Mesodermal cell (in vitro differentiated cells): ENCODE results near the gene IL10. TPM values are rescaled to one million over a fixed set of nuclear protein-coding genes. Genes with fewer than 3 reads are reported as not detected.

Experiments
- H3K27ac ChIP-seq: 2 replicates; pipeline ENCODE4 v1.7.0; 2013; ENCODE audit warnings: mild to moderate bottlenecking, low read depth, low read length, moderate library complexity; ENCODE audit not compliant: severe bottlenecking
- H3K36me3 ChIP-seq: 2 replicates; pipeline ENCODE4 v1.7.1; 2013; ENCODE audit warnings: mild to moderate bottlenecking, low read length, moderate library complexity; ENCODE audit not compliant: control insufficient read depth, insufficient read depth
- H3K4me1 ChIP-seq: one replicate; pipeline ENCODE4 v1.7.1; 2013; ENCODE audit warnings: mild to moderate bottlenecking, low read length; ENCODE audit not compliant: insufficient read depth, control insufficient read depth, poor library complexity, severe bottlenecking
- H3K4me3 ChIP-seq: 2 replicates; pipeline ENCODE4 v1.7.0; 2013; ENCODE audit warnings: low read length, control low read depth, mild to moderate bottlenecking; ENCODE audit not compliant: insufficient read depth, poor library complexity, severe bottlenecking; ENCODE audit errors: extremely low read depth
- H3K9me3 ChIP-seq: 2 replicates; pipeline ENCODE4 v1.7.1; 2013; ENCODE audit warnings: mild to moderate bottlenecking, low read length, moderate library complexity; ENCODE audit not compliant: control insufficient read depth
- WGBS, 2 experiments: methylation state at CpG; one replicate each; pipeline ENCODE4 v1.1.5; 2013; ENCODE audit warnings: missing lambda C conversion rate in 2 of 2; ENCODE audit not compliant: insufficient coverage in 2 of 2; 5-methylcytosine and 5-hydroxymethylcytosine counted together
- polyA plus RNA-seq, 2 experiments: library from polyadenylated mRNA; stranded (reverse); fragments of 50-300 nt; gene quantifications; one replicate each; pipeline ENCODE4 v1.2.3, GENCODE V29; 2013

The IL10 gene
- 0.22 TPM for polyA plus RNA-seq (2013, experiment 1 of 2)
- not detected for polyA plus RNA-seq (2013, experiment 2 of 2)

DNA sequence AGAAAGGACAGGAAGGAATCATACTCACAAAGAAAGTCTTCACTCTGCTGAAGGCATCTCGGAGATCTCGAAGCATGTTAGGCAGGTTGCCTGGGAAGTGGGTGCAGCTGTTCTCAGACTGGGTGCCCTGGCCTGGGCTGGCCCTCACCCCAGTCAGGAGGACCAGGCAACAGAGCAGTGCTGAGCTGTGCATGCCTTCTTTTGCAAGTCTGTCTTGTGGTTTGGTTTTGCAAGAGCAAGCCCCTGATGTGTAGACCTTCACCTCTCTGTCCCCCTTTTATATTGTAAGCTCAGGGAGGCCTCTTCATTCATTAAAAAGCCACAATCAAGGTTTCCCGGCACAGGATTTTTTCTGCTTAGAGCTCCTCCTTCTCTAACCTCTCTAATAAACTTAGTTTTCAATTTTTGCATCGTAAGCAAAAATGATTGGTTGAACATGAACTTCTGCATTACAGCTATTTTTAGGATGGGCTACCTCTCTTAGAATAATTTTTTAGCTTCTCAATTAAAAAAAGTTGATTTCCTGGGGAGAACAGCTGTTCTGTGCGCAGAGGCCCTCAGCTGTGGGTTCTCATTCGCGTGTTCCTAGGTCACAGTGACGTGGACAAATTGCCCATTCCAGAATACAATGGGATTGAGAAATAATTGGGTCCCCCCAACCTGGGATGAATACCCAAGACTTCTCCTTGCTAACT is at the start of gene IL10:
IL10 (minus strand) TSS at position 252 of the 695 bp plus-strand sequence; CDS start at position 193, 59 bp downstream.
- no peaks in the 10 kb centered on the region for H3K36me3 ChIP-seq
- 95 to 98% methylated on average over 6 to 7 of the region's 8 CpGs for WGBS, 2 experiments
- H3K4me3 ChIP-seq, result no peak within 1 kb of the TSS
- H3K27ac ChIP-seq, result no peak within 1 kb of the TSS
- H3K9me3 ChIP-seq, result no peaks in the 10 kb centered on the region
- peaks cover 24% of the 10 kb centered on the region for H3K4me1 ChIP-seq

DNA sequence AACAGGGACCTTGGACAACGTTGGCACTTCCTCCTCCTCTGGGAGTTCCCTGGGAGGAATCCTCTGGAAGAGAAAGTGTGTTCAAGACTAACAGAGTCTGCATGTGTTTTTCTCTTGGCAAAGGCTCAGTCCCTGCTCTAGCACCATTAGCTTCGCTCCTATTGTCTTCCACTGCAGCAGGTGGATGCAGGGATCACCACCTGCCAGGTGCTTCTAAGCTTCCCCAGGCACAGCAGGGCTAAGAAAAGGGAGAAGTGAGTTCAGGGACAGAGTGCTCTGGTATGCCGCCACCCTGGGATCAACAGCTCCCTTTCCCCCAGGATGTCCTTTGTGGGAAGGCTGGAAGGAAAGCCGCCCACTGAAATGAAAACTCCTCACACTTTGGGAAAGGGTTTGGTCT is 49.2 kb upstream of the IL10 start:
- no peak overlapping the region for H3K4me3 ChIP-seq
- H3K4me1 ChIP-seq, result peaks cover 12% of the 10 kb centered on the region
- no peaks in the 10 kb centered on the region for H3K36me3 ChIP-seq
- no peak overlapping the region for H3K27ac ChIP-seq
- WGBS, 2 experiments, result 61 to 69% methylated on average over 3 to 4 of the region's 4 CpGs
- no peaks in the 10 kb centered on the region for H3K9me3 ChIP-seq

DNA sequence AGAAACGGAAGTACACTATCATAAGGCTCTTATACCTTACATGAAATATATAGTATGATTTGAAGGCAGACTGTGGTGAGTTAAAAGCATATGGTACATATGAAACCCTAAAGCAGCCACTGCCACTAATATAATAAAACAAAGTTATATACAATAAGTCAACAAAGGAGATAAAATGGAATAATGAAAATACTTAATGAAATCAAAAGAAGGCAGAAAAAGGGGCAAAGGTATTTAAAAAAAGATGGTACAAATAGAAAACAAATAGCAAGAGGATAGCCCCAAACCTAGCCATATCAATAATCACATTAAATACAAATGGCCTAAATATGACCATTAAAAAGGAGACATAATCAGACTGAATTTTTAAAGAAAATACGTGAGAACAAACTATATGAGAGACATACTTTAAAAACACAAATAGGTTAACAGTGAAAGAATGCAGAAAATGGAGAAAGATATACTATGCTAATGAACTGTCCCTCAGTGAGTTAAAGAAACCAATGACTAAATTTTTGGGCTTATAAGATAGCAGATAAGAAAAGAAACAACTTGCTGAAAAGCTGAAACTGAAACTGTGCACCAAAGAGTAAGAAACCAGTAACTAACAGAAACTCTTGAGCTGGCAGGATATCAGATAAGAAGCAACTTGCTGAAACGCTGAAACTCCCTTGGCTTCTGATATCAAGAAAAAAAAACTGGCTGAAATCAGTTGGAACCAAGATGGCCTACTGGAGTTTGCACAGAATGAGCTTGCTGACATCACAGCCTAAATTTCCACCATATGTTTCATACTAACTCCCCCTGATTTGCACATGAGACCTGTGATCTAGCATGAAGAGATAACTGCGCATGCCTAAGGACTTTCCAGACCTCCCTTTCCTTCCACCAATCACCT is 44.3 kb upstream of the IL10 start:
- Histone ChIP-seq H3K9me3 (peaks cover 4% of the 10 kb centered on the region), H3K27ac (no peak overlapping the region), H3K4me1 (no peaks in the 10 kb centered on the region), H3K36me3 (no peaks in the 10 kb centered on the region), H3K4me3 (no peak overlapping the region)
- WGBS, 2 experiments, result 80 to 82% methylated on average over 2 of the region's 4 CpGs

DNA sequence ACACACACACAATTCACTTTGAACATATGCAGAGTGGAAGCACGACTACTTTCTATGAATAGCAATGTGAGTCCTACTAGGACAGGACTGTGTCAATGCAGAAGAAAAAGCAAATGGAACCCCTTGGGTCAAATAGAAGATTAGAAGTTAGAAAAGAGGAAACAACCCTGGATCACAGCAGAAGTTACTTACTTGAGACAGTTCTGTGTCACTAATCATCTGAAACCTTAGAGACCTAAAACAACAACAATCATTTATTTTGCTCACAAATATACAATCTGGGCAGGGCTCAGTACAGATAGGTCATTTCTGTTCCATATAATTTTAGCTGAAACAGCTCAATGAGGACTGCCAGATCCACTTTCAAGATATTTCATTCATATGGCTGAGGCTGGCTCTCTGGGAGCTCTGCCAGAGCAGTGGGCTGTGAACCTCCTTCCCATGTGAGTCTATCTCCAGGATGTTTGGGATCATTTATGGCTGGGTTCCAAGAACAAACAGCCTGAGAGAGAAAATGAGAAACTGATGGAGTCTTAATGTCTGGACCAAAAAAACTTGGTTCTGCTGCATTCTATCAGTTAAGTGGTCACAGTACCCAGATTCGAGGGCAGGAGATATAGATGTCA is 42.5 kb upstream of the IL10 start:
- WGBS, 2 experiments, result 100% methylated on average over 1 of the region's 2 CpGs; no CpG with 5 or more reads in 1 of the 2 experiments
- no peaks in the 10 kb centered on the region for H3K36me3 ChIP-seq

DNA sequence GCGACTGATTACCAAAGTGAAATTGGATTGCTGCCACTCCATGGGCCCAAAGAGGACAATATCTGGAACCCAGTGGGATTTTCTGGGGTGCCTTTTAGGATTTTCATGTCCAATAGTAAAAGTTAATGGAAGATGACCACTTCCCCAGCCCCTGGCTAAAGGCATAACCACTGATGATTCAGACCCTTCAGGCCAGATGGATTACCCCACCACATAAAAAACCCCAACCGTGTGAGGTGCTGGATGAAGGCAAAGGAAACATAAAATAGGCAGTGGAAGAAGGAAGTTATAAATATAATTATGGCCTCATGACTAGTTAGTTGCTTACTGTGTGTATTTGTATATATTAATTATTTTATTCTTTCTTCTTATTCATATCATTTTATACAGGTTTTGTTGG is 40.2 kb upstream of the IL10 start:
- Histone ChIP-seq H3K27ac (no peak overlapping the region), H3K4me1 (no peaks in the 10 kb centered on the region), H3K9me3 (peaks cover 4% of the 10 kb centered on the region), H3K36me3 (no peaks in the 10 kb centered on the region), H3K4me3 (no peak overlapping the region)
- WGBS, 2 experiments, result 85 to 100% methylated on average over 1 of the region's 2 CpGs

More for the DNA sequence above, 42.5 kb upstream of the IL10 start:
- Histone ChIP-seq H3K4me1 (no peaks in the 10 kb centered on the region), H3K4me3 (no peak overlapping the region), H3K9me3 (peaks cover 4% of the 10 kb centered on the region), H3K27ac (no peak overlapping the region)

DNA sequence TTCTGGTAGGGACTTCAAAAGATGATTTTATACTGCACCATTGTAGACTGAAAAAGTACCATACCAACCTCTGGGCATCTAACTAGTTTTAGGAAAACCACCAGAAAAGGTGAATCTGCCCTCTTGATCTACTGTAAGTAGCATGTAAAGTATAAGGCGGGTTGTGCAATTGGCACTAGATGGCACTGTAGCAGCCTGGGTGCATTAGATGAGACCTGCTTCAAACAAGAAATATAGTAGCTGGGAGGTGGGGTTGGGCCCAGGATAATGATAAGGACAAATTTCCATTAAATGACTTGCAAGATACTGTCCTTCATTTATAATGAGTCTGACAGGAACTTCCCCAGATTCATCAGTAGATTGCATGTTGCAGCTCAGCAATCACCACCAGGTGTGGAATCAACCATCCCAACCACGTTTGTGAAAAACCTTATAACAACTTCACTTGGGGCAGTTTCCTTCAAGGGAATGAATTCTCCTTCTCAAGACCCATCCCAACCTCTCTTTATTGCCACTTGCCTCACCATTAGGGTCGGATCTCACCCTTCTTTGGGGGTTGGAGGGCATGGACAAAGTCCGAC is 37.3 kb upstream of the IL10 start:
- H3K4me3 ChIP-seq, result no peak overlapping the region
- WGBS, 2 experiments, result 69 to 75% methylated on average over 1 to 2 of the region's 4 CpGs
- peaks cover 4% of the 10 kb centered on the region for H3K9me3 ChIP-seq

DNA sequence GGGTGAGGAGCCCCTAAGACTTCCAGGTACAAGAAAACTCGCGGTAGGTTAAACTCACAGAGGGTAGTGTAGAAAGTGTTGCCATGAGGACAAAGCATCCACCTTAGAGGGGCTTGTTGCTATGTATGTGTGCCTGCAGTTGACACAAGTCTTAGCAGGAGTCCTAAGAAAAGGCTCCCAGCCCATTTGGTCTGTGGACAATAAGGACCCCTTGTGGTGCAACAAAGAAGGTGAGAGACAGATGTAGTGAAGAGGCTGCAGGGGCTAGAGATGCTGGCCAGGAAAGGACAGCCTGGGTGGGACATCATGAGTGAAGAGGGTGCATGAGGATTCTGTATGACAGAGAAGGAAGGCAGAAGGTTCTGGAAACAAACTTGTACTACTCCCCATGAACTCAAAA is 36.3 kb upstream of the IL10 start:
- Histone ChIP-seq H3K9me3 (peaks cover 4% of the 10 kb centered on the region), H3K4me1 (peaks cover 5% of the 10 kb centered on the region), H3K36me3 (no peaks in the 10 kb centered on the region), H3K4me3 (no peak overlapping the region), H3K27ac (no peak overlapping the region)
- 42 to 53% methylated on average over 2 of the region's 2 CpGs for WGBS, 2 experiments

More for the DNA sequence above, 37.3 kb upstream of the IL10 start:
- H3K4me1 ChIP-seq, result no peaks in the 10 kb centered on the region
- no peaks in the 10 kb centered on the region for H3K36me3 ChIP-seq
- no peak overlapping the region for H3K27ac ChIP-seq

DNA sequence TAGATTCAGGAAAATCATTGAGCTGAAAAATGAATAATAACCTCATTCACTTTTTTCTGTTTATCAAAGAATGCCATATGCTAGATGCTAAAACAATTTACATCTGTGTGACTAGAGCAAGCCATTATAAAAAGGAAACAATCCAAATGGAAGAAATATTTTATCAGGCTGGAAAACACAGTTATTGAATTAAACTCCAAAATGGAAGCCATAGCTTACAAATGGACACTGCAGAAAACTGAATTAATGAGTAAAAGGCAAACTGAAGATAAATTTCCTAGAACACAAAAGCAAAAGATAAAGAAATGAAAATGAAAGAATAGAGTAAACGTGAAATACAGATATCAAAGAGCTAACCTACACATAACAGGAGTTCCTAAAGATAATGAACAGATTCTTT is 33.1 kb upstream of the IL10 start:
- H3K4me1 ChIP-seq, result peaks cover 5% of the 10 kb centered on the region
- no peak overlapping the region for H3K27ac ChIP-seq
- H3K36me3 ChIP-seq, result no peaks in the 10 kb centered on the region
- WGBS, 2 experiments, result no CpG with 5 or more reads among the region's 1 CpG
- no peak overlapping the region for H3K4me3 ChIP-seq
- H3K9me3 ChIP-seq, result no peaks in the 10 kb centered on the region

DNA sequence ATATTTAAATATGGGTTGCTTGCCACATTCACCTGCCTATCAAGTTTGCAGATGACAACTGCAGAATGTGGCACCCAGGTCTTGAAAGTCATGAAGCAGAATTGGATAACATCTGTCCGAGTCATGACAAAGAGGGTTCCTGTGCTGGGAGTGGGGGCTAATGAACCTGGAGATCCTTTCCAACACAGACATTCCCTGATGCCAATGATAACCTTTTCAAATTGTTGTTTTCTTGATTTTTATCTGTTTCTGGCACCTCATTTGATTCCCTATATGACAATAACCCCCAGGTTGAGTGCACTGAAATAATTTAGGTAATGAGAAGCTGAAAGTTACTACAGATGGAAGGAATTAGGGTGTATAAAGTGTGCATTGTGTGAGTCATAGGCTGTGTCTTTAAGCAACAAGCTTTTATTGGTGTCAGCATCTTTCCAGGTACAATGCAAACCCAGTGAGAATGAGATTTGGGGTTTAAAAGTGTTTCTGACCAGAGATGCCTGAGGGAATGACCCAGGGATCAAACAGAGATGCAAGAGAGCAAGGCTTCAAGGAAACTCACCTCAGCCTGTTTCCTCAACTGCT is 32.0 kb upstream of the IL10 start:
- H3K36me3 ChIP-seq, result no peaks in the 10 kb centered on the region
- no peaks in the 10 kb centered on the region for H3K9me3 ChIP-seq
- no peak overlapping the region for H3K4me3 ChIP-seq
- H3K4me1 ChIP-seq, result peaks cover 5% of the 10 kb centered on the region
- WGBS, 2 experiments, result 67% methylated on average over 1 of the region's 1 CpG; no CpG with 5 or more reads in 1 of the 2 experiments
- H3K27ac ChIP-seq, result no peak overlapping the region

DNA sequence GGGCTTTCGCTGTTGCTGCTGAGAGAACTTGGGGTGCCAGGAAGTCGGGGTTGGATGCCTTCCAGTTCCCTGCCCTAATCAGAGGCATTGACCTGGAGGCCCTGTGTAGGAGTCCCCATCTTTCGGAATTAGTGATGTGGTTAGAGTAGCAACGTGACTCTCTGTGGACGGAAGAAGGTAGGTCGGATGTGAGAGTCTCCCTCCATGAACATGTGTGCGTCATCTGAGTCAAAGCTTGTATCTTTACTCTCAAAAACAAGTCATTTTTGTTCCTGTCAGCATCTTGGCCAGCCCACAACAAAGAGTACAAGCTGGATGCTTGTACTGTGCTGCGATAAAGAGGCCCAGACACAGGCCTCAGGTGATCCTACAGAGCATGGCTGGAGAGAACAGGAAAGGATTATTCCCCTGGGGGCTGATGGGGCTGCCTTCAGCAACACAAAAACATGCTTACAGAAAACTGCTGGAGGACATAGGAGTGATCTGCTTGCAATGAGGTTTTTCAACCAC is 31.0 kb upstream of the IL10 start:
- Histone ChIP-seq H3K36me3 (no peaks in the 10 kb centered on the region), H3K4me1 (peaks cover 5% of the 10 kb centered on the region), H3K9me3 (no peaks in the 10 kb centered on the region), H3K27ac (no peak overlapping the region), H3K4me3 (no peak overlapping the region)
- WGBS, 2 experiments, result 90 to 96% methylated on average over 7 to 8 of the region's 8 CpGs
